Loucy (cell line): ENCODE data around the gene RIOK3.

Experiments
- H2AFZ ChIP-seq: fragments of 200-600 bp; sonication (generic); 2 replicates; pipeline ENCODE4 v1.6.0; 2016; ENCODE audit warnings: antibody characterized with exemption, mild to moderate bottlenecking, low read length, moderate library complexity
- H3F3A ChIP-seq: fragments of 200-600 bp; 2 replicates; pipeline ENCODE4 v1.6.0; 2016; ENCODE audit warnings: antibody characterized with exemption, low read depth, mild to moderate bottlenecking
- H3K27me3 ChIP-seq: fragments of 200-600 bp; sonication (generic); 2 replicates; pipeline ENCODE4 v1.6.1; 2014; ENCODE audit warnings: low read length, mild to moderate bottlenecking; ENCODE audit not compliant: insufficient read depth, poor library complexity, severe bottlenecking
- H3K36me3 ChIP-seq: fragments of 200-600 bp; sonication (generic); 2 replicates; pipeline ENCODE4 v1.6.1; 2016; ENCODE audit warnings: low read length; ENCODE audit not compliant: insufficient read depth
- H3K4me1 ChIP-seq: fragments of 200-600 bp; sonication (generic); 2 replicates; pipeline ENCODE4 v1.5.1; 2014; ENCODE audit warnings: low read length, mild to moderate bottlenecking; ENCODE audit not compliant: insufficient read depth, poor library complexity, severe bottlenecking
- H3K4me2 ChIP-seq: fragments of 200-600 bp; sonication (generic); 2 replicates; pipeline ENCODE4 v1.6.0; 2014; ENCODE audit warnings: antibody characterized with exemption, low read length, low read depth, mild to moderate bottlenecking; ENCODE audit not compliant: poor library complexity, severe bottlenecking
- H3K4me3 ChIP-seq: fragments of 200-600 bp; sonication (generic); 2 replicates; pipeline ENCODE4 v1.5.1; 2014; ENCODE audit warnings: low read length, mild to moderate bottlenecking, mixed read lengths; ENCODE audit not compliant: poor library complexity, severe bottlenecking
- H3K79me2 ChIP-seq: fragments of 200-600 bp; sonication (generic); 2 replicates; pipeline ENCODE4 v1.6.1; 2014; ENCODE audit warnings: low read length; ENCODE audit not compliant: insufficient read depth
- H3K9ac ChIP-seq: fragments of 200-600 bp; sonication (generic); 2 replicates; pipeline ENCODE4 v1.6.0; 2014; ENCODE audit warnings: mild to moderate bottlenecking, low read depth, low read length, moderate library complexity; ENCODE audit not compliant: poor library complexity, severe bottlenecking
- H3K9me2 ChIP-seq: fragments of 200-600 bp; sonication (generic); replicated peaks from 2 replicates; pipeline ENCODE4 v1.6.1; 2016; ENCODE audit warnings: low read depth, low read length, mixed read lengths
- H3K9me3 ChIP-seq: fragments of 200-600 bp; sonication (generic); 2 replicates; pipeline ENCODE4 v1.6.1; 2014; ENCODE audit warnings: mild to moderate bottlenecking, antibody characterized with exemption, low read length, low read depth; ENCODE audit not compliant: insufficient read depth
- H4K20me1 ChIP-seq: fragments of 200-600 bp; sonication (generic); 2 replicates; pipeline ENCODE4 v1.6.0; 2014; ENCODE audit warnings: antibody characterized with exemption, low read length, mild to moderate bottlenecking; ENCODE audit not compliant: insufficient read depth, poor library complexity, severe bottlenecking
- EZH2phosphoT487 ChIP-seq: fragments of 200-600 bp; IDR thresholded peaks from 2 replicates; pipeline ENCODE4 v1.6.1; 2018; ENCODE audit warnings: antibody characterized with exemption, mild to moderate bottlenecking, moderate library complexity, borderline replicate concordance
- TF ChIP-seq, protein P1 (sequence below): fragments of 200-600 bp; sonication (generic); conservative IDR thresholded peaks from 2 replicates; pipeline ENCODE4 v1.5.1; 2014; ENCODE audit warnings: mild to moderate bottlenecking, antibody characterized with exemption, low read length

RIOK3 gene

GRCh38 chr18:23450022-23450421 is 3.1 kb upstream of the RIOK3 start:
- Histone ChIP-seq H3K79me2 (peaks cover 20% of the 10 kb centered on the region), H3K9ac (no peak overlapping the region), H3K4me3 (no peak overlapping the region), H3K9me3 (no peaks in the 10 kb centered on the region), H3K36me3 (no peaks in the 10 kb centered on the region), H3F3A (no peaks in the 10 kb centered on the region), H3K4me1 (peaks cover 26% of the 10 kb centered on the region), H2AFZ (no peak overlapping the region), H3K9me2 (no peaks in the 10 kb centered on the region), H3K4me2 (no peak overlapping the region), H4K20me1 (peaks cover 19% of the 10 kb centered on the region), H3K27me3 (no peaks in the 10 kb centered on the region)
- TF ChIP-seq EZH2phosphoT487, result no peak
- TF ChIP-seq, protein P1, sequence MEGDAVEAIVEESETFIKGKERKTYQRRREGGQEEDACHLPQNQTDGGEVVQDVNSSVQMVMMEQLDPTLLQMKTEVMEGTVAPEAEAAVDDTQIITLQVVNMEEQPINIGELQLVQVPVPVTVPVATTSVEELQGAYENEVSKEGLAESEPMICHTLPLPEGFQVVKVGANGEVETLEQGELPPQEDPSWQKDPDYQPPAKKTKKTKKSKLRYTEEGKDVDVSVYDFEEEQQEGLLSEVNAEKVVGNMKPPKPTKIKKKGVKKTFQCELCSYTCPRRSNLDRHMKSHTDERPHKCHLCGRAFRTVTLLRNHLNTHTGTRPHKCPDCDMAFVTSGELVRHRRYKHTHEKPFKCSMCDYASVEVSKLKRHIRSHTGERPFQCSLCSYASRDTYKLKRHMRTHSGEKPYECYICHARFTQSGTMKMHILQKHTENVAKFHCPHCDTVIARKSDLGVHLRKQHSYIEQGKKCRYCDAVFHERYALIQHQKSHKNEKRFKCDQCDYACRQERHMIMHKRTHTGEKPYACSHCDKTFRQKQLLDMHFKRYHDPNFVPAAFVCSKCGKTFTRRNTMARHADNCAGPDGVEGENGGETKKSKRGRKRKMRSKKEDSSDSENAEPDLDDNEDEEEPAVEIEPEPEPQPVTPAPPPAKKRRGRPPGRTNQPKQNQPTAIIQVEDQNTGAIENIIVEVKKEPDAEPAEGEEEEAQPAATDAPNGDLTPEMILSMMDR, result no peak

DNA sequence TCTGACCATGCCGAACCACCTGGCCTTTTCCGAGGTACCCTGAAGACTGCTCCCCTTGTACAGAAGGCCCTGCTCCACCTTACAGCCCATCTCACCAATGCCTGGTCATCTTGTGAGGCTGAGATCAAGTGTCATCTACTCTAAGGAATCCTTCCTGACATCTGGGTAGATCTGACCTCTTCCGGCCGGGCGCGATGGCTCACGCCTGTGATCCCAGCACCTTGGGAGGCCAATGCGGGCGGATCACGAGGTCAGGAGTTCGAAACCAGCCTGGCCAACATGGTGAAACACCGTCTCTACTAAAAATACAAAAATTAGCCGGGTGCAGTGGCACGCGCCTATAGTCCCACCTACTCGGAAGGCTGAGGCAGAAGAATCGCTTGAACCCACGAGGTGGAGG is 2.1 kb upstream of the RIOK3 start:
- peaks cover 22% of the 10 kb centered on the region for H4K20me1 ChIP-seq
- H3K4me3 ChIP-seq, result no peak overlapping the region
- peaks cover 26% of the 10 kb centered on the region for H3K4me1 ChIP-seq
- H3K9me2 ChIP-seq, result no peaks in the 10 kb centered on the region
- H3K36me3 ChIP-seq, result no peaks in the 10 kb centered on the region
- H3K9ac ChIP-seq, result no peak overlapping the region
- H3F3A ChIP-seq, result no peaks in the 10 kb centered on the region
- no peaks in the 10 kb centered on the region for H3K27me3 ChIP-seq
- H3K9me3 ChIP-seq, result no peaks in the 10 kb centered on the region
- H3K79me2 ChIP-seq, result peaks cover 29% of the 10 kb centered on the region
- TF ChIP-seq, protein P1, result no peak
- no peak for TF ChIP-seq EZH2phosphoT487
- H2AFZ ChIP-seq, result no peak overlapping the region
- H3K4me2 ChIP-seq, result no peak overlapping the region

- TF ChIP-seq EZH2phosphoT487, result no peak
- TF ChIP-seq, protein P1, result no peak
- Histone ChIP-seq H3K4me1 (peaks cover 28% of the 10 kb centered on the region), H2AFZ (no peak overlapping the region), H3K9ac (no peak overlapping the region), H3K4me3 (no peak overlapping the region), H3K36me3 (no peaks in the 10 kb centered on the region), H3K9me3 (no peaks in the 10 kb centered on the region), H4K20me1 (peaks cover 26% of the 10 kb centered on the region), H3F3A (no peaks in the 10 kb centered on the region), H3K27me3 (no peaks in the 10 kb centered on the region), H3K79me2 (peaks cover 34% of the 10 kb centered on the region), H3K9me2 (no peaks in the 10 kb centered on the region), H3K4me2 (no peak overlapping the region)
These were observed 1.6 kb upstream of the RIOK3 start for GRCh38 chr18:23451491-23451890.
